Activated naive CD4-positive, alpha-beta T cell treated with Interleukin-2 at 50 U/mL for 16 hours (primary cell): ENCODE results near the gene ASTN2.

Experiments used
- DNase-seq: peaks from one replicate; pipeline ENCODE4 v3.0.0-alpha.2; 2020

The ASTN2 gene

DNA sequence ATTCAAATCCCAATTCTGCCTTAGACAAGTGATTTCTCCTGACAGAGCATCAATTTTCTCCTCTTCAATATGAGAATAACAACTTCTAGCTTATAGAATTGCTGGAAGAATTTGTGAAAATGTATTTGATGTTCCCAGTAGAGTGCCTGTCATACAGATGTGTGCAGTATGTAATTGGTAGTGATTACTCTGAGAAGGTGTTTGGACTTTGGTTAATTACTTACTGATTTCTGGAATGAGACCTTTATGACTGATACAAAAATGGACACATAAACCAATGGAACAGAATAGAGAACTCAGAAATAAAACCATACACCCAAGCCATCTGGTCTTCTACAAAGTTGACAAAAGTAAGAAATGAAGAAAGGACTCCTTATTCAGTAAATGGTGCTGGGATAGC is 829.7 kb downstream of the ASTN2 start:
- DNase-seq: no peak

- DNase-seq: no peak
These were observed 834.0 kb downstream of the ASTN2 start for GRCh38 chr9:116580853-116581252.

DNA sequence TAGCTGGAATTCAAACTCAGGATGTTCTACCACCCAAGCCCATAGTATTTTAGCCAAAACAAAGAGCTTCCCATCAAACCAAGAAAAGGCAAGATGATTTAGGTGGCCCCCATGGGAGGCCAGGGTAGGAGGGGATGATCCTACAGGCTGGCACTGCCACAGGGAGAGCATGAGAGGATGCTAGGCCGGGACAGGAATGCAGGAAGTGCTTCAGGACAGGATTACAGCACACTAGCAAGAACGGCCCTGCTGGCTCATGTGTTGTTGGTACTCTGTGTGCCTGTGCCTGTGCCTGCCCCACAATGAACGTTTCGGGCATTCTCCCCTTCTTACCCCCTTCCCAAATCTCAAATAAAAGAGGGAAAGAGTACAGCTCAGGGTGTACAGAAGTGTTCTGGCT is 838.5 kb downstream of the ASTN2 start:
- DNase-seq: no peak

DNA sequence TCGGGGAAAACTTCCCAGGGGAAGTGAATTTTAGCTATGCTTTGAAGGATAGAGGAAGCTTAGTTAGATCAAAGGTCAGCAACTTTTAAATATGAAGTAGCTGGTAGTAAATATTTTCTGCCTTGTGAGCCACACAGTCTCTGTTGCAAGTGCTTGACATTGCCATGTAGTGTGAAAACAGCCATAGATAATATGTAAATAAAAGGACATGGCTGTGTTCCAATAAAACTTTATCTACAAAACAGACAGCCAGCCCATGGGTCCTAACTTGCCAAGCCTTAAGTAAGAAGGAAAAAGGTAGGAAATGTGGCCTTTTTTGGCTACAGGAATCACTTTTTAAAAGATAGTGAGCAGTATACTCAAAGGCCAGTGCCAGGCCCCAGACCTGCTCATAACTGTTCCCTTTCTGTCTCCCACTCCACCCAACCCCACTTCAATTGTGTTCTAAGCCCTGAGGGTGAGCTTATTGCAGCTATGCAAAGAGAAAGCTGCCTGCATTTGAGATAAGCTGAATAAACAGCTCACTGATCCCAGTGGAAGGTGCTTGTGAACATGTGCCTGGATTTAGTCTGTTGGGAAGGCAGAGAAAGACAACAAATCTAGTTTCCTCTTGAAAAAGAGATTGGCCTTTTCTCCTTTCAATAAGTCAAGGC is 840.7 kb downstream of the ASTN2 start:
- no peak for DNase-seq

- DNase-seq: no peak
These were observed 842.6 kb downstream of the ASTN2 start for GRCh38 chr9:116572095-116572748.

DNA sequence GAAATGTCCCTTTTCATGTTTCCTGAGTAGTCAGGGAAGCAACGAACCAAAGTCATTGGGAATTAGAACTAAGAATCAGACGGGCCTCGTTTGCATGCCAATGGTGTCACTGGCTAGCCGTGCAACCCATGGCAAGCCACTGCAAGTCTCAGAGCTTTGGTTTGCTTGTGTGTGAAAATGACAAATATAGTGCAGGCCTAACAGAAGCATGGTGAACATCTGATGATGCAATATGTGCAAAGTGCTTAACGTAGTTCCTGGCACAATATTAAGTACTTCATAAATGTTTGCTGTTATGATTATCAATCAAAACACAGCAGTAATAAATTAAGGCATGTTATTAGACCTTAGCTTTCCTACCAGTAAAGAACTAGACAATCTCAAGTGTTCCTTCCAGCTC is 845.7 kb downstream of the ASTN2 start:
- no peak for DNase-seq

- DNase-seq: no peak
These were observed 848.0 kb downstream of the ASTN2 start for GRCh38 chr9:116566677-116567488.

DNA sequence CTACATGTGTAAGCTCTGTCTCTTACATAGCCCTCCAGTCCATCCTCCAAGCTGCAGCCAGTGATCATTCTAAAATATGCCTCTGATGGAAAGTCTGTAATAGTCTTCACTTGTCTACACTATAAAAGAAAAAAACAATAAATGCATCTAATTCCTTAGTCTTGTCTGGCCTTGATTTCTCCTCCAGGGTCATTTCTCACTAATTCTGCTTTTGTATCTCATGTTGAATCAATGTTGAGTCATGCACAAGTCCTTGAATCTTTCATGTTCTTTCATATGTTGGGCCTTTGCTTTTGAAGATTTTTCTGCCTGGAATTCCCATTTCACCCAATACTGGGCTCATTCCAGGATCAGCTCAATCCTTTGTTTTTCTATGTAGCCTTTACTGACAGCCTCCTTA is 848.9 kb downstream of the ASTN2 start:
- DNase-seq: no peak

DNA sequence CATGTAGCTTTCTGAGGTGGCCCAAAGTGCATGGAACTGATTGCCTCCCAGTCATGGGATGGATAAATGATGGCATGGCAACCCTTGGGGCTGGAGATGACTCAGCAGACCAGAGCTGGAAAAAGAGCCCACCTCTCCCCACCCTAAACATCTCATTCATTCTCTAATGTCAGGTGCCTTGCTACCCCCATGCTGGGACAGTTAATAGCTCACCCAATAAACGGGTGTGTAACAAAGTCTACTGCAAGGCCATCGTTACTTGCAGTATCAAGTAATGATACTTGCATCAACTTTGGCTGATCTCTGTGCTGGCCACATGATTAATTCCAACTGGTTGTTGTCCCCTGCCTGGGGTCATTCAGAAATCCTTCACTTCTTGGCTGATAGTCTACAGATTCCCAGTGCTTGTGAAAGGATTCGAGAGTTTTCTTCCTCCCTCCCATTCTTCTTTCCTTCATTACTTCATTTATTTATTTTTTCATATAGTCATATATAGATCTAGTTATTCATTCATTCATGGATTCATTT is 850.5 kb downstream of the ASTN2 start:
- no peak for DNase-seq

DNA sequence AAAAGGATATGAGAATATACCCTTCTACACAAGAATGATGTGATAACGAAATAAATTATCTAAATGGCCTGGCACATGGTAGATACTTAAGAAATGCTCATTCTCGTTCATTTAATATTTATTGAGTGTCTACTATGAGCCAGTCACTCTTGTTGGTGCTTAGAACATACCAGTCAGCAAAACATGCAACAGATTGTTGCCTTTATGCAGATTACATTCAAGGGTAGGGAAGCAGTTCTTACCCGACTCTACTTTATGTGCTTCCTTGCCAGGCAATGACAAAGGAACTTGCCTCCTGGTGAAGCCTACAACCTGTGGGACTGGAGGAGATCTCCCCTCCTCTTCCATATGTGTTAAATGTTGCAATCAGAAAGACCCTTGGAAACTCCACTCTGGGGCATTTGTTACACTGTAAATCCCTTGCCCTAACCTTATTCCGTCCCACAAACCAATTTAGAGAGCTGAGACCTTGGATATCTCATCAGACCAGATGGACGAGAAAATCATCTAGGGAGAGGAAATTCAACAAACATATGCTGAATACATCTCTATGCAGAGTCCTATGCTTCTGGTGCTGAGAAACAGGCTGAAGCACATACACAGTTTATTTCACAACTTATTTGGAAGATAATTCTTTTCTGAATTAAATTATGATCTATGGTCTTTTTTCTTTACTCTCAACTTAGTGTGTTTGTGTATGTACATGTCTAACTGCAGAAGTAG is 855.9 kb downstream of the ASTN2 start:
- DNase-seq: no peak

DNA sequence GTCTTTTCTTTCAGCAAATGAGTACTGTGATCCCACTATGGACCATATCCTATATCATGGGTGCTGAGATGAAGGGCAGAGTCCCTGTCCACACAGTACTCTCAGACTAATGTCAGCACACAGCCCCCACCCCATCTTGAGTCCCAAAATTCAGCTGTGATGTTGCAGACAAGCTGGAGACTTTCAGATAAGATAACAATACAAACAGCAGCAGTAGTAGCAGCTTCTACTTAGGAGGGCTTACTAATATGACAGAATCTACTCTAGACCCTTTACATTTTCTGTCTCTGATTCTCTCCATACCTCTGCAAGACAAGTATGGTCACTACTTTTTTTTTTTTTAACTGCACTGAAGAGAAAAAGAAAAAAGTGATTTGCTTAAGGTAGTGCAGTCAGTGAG is 856.8 kb downstream of the ASTN2 start:
- DNase-seq: no peak

DNA sequence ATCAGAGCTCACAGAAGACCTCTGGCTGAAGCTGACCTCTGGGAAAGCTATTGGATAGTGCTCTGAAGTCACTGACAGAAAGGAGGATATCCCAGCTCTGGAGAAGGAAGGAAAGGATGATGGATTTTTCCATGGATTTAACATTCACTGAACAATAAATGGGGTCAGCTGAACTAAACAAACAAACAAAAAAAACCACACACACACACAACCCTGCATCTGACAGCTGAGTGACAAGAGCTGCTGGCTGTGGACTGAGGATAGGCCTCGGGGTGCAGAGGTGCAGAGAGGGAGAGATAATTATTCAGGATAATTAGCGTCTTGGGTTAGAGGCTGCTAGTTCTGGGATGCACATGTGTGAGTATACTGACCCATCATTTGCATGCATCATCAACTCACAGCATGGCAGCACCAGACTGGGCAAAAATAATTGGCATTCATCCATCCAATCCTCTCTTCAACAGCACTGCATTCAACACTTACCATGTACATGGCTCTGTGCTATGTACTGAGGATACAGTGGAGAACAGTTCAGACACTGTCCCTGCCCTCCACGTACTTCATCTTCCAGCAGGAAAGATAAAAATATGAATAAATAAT is 859.2 kb downstream of the ASTN2 start:
- no peak for DNase-seq

- DNase-seq: no peak
These were observed 859.7 kb downstream of the ASTN2 start for GRCh38 chr9:116555119-116555518.

- DNase-seq: no peak
These were observed 864.0 kb downstream of the ASTN2 start for GRCh38 chr9:116550696-116551436.

- no peak for DNase-seq
These were observed 864.8 kb downstream of the ASTN2 start for GRCh38 chr9:116549786-116550660.

GRCh38 chr9:116549061-116549664 is 865.7 kb downstream of the ASTN2 start:
- no peak for DNase-seq

DNA sequence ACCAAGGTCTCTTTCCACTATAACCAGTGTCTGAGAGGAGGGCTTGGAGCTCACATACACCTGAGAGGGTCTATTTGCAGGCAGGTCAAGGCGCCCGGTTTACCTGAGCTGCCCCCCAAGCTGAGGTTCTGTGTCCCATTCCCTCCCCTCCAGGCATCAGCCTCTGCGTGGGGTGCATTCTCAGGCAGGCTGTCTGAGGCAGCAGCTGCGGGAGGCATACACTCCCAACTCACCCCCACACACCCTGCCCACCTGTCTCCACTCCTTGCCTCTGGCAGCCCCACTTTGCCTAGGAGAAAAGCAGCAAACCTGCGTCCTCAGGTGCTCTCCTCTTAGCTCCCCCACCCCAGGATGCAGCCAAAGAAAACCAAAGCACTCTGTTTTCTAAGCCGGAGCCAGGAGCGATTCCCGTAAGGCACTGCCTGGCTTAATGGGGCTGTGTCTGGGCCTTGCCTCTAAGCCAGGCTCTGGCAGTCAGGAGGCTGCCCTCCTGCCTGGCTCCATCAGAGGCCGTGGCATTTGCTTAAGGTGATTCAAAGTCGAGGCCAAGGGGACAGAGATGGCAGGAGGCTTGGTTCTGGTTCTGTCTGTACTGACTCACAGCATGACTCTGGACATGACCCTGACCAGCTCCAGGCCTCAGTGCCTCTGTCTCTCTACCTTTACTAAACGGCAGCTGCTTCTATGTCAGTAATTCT is 867.0 kb downstream of the ASTN2 start:
- no peak for DNase-seq

GRCh38 chr9:116546711-116547581 is 867.9 kb downstream of the ASTN2 start:
- no peak for DNase-seq

DNA sequence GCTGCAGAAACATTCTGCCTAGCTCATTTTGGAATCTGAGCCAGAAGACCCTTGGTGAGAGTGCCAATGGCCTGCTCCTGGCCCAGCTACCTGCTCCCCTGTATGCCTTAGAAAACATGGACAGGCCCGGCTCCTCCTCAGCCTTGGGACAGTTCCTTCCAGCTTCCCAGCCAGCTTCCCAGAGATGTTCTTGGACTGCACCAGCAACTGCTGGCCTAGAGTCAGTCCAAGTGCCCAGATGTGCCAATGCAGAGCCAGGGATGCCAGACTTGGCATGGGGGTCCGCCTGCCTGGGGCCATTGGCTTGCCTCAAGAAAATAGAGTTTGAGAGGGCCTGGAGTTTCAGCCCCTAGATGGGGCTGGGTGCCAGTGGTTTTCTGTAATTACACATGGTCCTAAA is 870.0 kb downstream of the ASTN2 start:
- DNase-seq: no peak
